Ishikawa (cell line): ENCODE measurements around the gene DOCK1.

Source experiments
- CEBPB ChIP-seq: IDR thresholded peaks from 2 replicates; pipeline ENCODE4 v1.6.1; 2012
- CREB1 ChIP-seq: IDR thresholded peaks from 2 replicates; pipeline ENCODE4 v1.6.1; 2012; ENCODE audit warnings: low read depth
- EGR1 ChIP-seq: IDR thresholded peaks from 2 replicates; pipeline ENCODE4 v1.6.1; 2012
- EP300 ChIP-seq: IDR thresholded peaks from 2 replicates; pipeline ENCODE4 v1.6.1; 2012; ENCODE audit warnings: borderline replicate concordance
- FOXM1 ChIP-seq: IDR thresholded peaks from 2 replicates; pipeline ENCODE4 v1.6.1; 2012; ENCODE audit warnings: low read depth, borderline replicate concordance
- MAX ChIP-seq: IDR thresholded peaks from 2 replicates; pipeline ENCODE4 v1.6.1; 2012
- NFIC ChIP-seq: IDR thresholded peaks from 2 replicates; pipeline ENCODE4 v1.6.1; 2012
- RAD21 ChIP-seq: IDR thresholded peaks from 2 replicates; pipeline ENCODE4 v1.6.1; 2012; ENCODE audit warnings: low read depth
- REST ChIP-seq: IDR thresholded peaks from 2 replicates; pipeline ENCODE4 v1.6.1; 2012; ENCODE audit warnings: low read depth, mild to moderate bottlenecking
- TAF1 ChIP-seq: IDR thresholded peaks from 2 replicates; pipeline ENCODE4 v1.6.1; 2012; ENCODE audit warnings: low read depth, mild to moderate bottlenecking
- TCF12 ChIP-seq: IDR thresholded peaks from 2 replicates; pipeline ENCODE4 v1.6.1; 2012; ENCODE audit warnings: low read depth
- TEAD4 ChIP-seq: IDR thresholded peaks from 2 replicates; pipeline ENCODE4 v1.6.1; 2012
- USF1 ChIP-seq: IDR thresholded peaks from 2 replicates; pipeline ENCODE4 v1.6.1; 2012
- YY1 ChIP-seq: IDR thresholded peaks from 2 replicates; pipeline ENCODE4 v1.6.1; 2012; ENCODE audit warnings: low read depth
- ZBTB7A ChIP-seq: IDR thresholded peaks from 2 replicates; pipeline ENCODE4 v1.6.1; 2012; ENCODE audit warnings: low read depth

The DOCK1 gene

GRCh38 chr10:127259347-127259746, 354.1 kb downstream of the DOCK1 start:
- TF ChIP-seq TAF1 (no peak), USF1 (no peak), EP300 (no peak), REST (no peak), TEAD4 (no peak), TCF12 (no peak), YY1 (no peak), CREB1 (no peak), NFIC (no peak), MAX (no peak), EGR1 (no peak)

DNA sequence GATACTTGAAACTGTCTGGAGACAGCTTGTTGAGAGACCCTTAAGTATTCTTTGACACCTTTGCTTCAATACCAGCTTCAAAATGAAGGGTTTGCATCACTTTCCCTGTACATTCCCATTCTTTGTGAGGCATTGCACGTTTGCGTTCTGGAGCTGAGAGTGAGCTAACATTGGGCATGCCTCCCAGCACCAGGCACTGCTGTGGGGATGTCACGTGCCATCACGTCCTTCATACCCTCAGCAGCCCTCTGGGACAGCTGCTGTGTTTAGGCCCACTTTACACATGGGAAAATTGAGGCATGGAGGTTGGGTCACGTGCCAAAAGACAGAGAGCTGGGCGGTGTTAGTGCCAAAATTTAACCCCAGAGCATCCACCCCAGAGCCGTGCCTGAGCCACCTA, 357.4 kb downstream of the DOCK1 start:
- no peak for TF ChIP-seq TAF1
- no peak for TF ChIP-seq TCF12
- no peak for TF ChIP-seq USF1
- TF ChIP-seq REST, result no peak
- TF ChIP-seq CREB1, result no peak
- TF ChIP-seq EP300, result no peak
- no peak for TF ChIP-seq NFIC
- TF ChIP-seq ZBTB7A, result no peak
- no peak for TF ChIP-seq CEBPB
- TF ChIP-seq MAX, result no peak
- no peak for TF ChIP-seq YY1
- TF ChIP-seq FOXM1, result no peak

- TF ChIP-seq ZBTB7A, result no peak
- no peak for TF ChIP-seq FOXM1
- TF ChIP-seq CEBPB, result no peak
These were observed 360.1 kb downstream of the DOCK1 start for GRCh38 chr10:127265288-127265687.

DNA sequence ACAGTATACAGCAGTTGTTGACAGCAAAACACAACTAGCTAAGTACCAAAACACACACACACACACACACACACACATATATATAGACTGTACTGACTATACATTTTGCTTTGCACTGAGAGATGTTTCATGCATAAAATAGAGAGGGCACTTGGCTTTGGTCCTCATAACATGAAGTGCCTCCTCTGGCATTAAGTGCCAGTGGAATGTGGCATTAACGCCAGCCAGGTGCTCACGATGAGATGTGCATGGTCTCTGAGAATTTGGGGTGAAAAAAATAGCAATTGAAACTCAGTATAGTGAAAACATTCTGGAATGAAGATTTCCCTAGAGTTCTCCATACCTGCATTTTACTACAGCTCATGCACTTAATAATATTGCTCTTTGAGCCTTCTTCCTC, 361.2 kb downstream of the DOCK1 start:
- TF ChIP-seq EP300 (no peak), CREB1 (no peak), FOXM1 (no peak), ZBTB7A (no peak), EGR1 (no peak), CEBPB (no peak), USF1 (no peak), TCF12 (no peak), REST (no peak), RAD21 (no peak), TEAD4 (no peak), YY1 (no peak), TAF1 (no peak), NFIC (no peak), MAX (no peak)
